Right ventricle myocardium inferior (tissue), 1 donor: ENCODE data around the gene ATOH7. TPM values are rescaled to one million over a fixed set of nuclear protein-coding genes. Genes with fewer than 3 reads are reported as not detected.
A peak's percentile ranks its signal among the peaks of the same experiment; 100 is the strongest.
"Not testable (repeated sequence)": the region's sequence is repeated elsewhere in the genome, so short reads cannot be mapped to it uniquely, and the experiment has no call there.

ENCODE experiments used
- ATAC-seq: fragments of 200-7000 bp; cut with Tn5 transposase; one replicate; pipeline ENCODE4 v1.9.1; 2020; ENCODE audit warnings: mild to moderate bottlenecking, moderate library complexity
- DNase-seq: peaks from one replicate; pipeline ENCODE4 v3.0.0; 2021; ENCODE audit errors: missing footprints
- intact Hi-C: fragments of 100-400 bp; cut with DNase I; formaldehyde crosslinking; loops from one replicate; pipeline ENCODE4 v1.11.0; 2022
- long read RNA-seq: library from polyadenylated mRNA; unstranded; transcript quantifications from one replicate; pipeline ENCODE4 v2.0.0, GENCODE V29; 2021
- total RNA-seq: library from RNA; stranded (reverse); fragmentation: NEBNext Ultra II Directional; extraction: Animal tissue kit (Norgen Biotek cat#: 25700); gene quantifications from one replicate; pipeline ENCODE4 v1.2.1, GENCODE V29; 2021
- donor health status: DM: no; HTN: yes; CAD: no; lungs with severe emphysema.

The ATOH7 gene
- not detected for total RNA-seq
- long read RNA-seq = 0 reads

DNA sequence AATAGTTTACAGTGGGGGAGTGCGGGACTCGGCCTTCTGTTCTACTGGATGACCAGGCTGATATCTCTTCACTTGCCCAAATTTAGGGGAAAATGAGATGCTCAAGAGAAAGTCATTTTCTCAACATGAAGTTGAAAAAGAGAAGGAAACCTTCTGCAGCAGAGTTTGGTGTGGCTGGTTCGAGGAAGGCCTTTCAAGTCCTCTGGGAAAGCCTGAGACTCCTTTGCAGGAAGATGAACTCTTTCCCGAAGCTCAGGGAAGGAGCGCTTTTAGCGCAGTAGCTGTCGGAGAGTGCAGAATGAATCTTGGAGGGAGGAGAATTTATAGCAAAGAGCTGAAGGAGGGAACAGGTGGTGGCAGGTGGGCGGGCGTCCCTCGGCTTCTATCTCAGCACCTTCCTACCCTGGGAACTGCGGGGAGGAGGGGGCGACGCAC is at the start of gene ATOH7:
TSS of gene ATOH7 (minus strand) at position 297 of the 435 bp plus-strand sequence. CDS start 436 bp downstream, outside the sequence.
- intact Hi-C loops = no loop called here
- ATAC-seq = no peak
- no peak for DNase-seq

DNA sequence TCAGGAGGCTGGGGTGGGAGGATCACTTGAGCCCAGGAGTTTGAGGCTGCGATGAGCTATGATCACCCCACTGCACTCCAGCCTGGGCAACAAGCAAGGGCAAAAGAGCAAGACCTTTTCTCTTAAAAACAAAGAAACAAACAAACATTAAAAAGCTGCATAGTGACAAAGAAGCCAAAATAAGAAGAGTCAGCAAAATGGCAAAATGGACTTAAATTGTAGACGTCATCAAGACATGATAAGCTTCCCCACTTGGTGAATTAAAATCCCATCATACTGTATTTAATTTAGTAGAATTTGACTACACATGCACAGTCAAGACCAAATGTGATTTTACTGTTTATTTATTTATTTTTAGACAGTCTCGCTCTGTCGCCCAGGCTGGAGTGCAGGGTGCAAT is 48.8 kb upstream of the ATOH7 start:
- intact Hi-C loops = no loop called here
- ATAC-seq = no peak
- no peak for DNase-seq

DNA sequence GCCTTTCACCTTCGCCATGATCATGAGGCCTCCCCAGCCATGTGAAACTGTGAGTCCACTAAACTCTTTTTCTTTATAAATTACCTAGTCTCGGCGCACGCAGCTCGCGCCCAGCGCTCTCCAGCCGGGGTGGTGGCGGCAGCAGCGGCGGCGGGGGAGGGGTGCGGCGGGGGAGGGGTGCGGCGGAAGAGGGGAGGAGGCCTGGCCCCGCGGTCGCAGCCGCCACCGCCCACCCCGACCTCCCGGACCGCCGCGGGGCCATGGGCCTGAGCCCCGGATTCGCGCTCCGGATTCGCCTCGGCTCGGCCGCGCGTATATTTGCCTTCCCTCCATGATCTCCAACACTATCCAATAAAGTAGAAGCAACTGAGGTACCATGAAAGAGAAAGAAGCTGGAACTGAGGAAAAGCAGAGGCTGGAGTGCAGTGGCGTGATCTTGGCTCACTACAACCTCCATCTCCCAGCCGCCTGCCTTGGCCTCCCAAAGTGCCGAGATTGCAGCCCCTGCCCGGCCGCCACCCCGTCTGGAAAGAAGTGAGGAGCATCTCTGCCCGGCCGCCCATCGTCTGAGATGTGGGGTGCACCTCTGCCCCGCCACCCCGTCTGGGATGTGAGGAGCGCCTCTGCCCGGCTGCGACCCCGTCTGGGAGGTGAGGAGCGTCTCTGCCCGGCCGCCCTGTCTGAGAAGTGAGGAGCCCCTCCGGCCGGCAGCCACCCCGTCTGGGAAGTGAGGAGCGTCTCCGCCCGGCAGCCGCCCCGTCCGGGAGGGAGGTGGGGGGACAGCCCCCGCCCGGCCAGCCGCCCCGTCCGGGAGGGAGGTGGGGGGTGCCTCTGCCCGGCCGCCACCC is 47.2 kb upstream of the ATOH7 start:
- ATAC-seq, DNase-seq, intact Hi-C loops: not testable (repeated sequence)

DNA sequence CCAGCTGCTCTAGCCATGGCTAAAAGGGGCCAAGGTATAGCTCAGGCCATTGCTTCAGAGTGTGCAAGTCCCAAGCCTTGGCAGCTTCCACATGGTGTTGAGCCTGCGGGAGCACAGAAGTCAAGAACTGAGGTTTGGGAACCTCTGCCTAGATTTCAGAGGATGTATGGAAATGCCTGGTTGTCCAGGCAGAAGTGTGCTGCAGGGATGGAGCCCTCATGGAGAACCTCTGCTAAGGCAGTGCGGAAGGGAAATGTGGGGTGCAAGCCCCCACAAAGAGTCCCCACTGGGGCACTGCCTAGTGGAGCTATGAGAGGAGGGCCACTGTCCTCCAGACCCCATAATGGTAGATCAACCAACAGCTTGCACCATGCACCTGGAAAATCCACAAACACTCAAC is 45.9 kb upstream of the ATOH7 start:
- DNase-seq, intact Hi-C loops, ATAC-seq: not testable (repeated sequence)

DNA sequence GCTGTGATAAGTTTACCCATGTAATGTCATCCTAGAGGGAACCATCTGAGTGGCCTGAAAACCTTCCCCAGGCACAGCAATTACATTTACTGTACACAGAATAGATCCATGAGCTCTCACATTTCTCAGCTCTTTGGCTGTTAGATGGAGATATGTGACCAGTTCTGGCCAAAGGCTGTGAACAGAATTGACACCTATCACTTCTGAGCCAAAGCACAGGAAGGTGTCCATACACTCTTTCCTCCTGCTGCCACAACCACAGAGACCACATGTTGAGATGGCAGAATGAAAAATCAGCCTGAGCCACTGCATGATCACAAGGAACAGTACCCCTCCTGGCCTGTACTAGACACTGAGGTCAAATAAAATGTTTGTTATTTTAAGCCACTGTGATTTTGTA is 44.3 kb upstream of the ATOH7 start:
- no peak for ATAC-seq
- no peak for DNase-seq
- intact Hi-C loops = no loop called here

DNA sequence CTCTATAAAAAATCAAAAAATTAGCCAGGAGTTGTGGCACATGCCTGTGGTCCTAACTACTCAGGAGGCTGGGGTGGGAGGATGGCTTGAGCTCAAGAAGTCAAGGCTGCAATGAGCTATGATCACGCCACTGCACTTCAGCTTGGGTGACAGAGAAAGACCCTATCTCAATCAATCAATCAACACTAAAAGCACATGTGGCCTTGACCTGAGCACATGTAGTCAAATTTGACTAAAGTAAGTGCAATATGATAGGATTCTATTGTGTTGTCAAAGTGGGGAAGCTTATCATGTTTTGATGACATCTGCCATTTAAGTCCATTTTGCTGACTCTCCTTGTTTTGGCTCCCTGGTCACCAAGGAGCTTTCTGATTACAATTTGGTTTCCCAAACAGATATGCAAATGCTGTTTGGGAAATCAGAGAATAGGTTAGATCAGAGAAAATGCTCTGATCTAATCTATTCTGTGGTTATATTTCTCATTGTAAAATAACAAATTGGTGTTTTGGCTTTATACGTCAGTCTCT is 43.8 kb upstream of the ATOH7 start:
- intact Hi-C loops = no loop called here
- ATAC-seq (no peak), DNase-seq (no peak)

DNA sequence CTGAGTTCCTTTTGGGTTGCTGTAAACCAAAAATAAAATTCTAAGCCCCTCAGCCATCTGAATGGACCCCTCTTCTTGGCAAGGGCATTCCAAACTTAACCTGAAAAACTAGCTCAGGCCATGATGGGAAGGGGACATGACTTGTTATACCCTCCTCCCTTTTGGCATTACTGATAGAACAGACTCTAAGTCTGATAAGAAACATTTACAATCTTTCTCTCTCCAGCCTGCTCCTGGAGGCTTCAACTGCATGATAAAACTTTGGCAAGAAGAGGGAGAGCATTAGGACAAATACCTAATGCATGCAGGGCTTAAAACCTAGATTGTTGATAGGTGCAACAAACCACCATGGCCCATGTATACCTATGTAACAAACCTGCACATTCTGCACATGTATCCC is 40.9 kb upstream of the ATOH7 start:
- DNase-seq (no peak), ATAC-seq (no peak)
- intact Hi-C loops = no loop called here

DNA sequence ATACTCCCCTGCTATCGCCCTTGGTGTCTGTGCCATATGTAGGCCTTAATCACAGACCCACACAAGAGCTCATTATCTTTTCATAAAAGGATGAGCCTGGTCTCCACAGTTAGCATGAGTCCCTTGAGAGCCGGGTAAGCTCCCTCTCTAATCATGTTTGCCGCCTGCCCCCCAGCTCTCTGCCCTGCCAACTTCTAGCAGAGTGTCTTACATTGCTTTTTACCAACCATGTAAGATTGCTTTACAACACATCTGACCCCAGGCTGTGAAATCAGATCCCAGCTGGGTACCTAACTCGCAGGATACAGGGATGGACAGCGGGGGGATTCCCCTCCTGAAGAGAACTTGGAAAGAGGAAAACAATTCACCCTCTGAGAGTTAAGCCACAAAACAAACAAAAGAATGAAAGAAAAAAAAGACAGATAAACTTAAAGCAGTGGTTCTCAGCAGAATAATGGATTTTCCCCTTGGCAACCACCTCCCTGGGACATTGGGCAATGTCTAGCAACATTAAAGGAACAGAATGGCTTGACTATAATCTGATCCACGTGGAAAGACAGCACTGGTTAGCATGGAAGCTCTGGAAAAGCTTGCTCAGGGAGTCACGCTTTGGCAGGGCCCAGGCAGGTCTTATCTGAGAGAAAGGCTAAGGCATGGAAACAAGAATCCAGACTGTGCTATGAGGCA is 39.4 kb upstream of the ATOH7 start:
- ATAC-seq = no peak
- intact Hi-C loops = no loop called here

DNA sequence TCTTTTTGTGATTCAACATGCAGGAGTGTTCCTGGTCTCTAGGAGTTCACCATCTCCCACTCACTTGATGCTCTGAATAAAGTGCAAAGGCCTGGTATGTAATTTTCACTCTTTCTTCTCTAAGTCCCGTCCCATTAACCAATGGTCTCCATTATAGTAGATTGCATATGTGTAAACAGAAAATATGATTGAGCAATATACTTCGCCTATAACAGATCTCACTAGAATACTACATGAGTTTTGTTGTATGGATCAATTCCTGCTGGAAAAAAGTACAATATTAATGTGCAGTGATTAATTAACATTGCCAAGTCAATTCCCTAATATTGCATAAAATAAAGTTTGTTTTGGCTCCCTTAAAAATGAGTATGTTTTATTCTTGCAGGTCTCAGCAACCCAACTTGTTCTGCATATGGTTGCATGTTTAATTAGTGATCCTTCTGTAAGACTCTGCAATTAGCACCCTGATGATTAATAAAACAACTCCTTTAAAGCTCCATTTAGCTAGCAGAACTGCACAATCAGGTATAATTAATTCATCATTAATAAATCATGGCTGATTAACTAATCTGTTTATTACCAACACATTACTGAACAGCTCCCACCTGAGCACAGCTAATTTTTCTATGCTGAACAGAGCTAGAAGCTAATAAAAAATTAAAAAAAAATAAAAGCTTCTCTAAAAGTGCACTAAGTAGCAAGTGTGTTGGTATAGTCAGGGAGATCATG is 37.8 kb upstream of the ATOH7 start:
- intact Hi-C loops = no loop called here
- ATAC-seq (no peak), DNase-seq (no peak)

More for the DNA sequence above, 39.4 kb upstream of the ATOH7 start:
- no peak for DNase-seq

DNA sequence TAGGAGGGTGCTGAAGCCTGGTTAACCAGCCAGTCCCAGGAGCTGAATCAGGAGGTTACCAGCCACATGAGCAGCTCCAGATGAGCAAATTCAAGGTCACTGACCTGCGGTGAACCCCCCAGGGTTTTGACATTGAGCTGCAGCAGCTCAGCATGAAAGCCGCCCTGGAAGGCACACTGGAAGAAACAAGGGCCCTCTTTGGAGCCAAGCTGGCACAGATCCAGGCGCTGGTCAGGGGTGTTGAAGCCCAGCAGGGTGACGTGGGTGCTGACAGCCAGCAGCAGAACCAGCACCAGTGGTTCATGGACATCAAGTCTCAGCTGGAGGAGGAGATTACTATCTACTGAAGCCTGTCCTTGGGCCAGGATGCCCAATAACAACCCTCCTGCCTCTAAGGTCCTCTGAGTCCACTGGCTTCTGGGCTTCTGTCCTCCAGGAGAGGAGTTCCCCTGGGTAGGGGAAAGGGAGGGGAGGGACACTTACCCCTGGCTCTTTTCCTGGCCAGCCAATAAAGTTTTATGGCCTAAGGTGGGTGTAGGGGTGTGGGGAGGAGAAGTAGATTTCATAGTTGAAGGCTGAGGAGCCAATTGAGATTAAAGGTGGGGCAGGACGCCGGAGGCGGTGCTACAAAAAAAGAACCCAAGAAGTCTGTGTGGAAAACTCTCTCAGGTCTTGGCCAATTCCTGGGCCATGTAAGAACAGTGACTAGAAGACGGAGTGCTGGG is 29.4 kb upstream of the ATOH7 start:
- intact Hi-C loops = no loop called here
- ATAC-seq = peak; percentile 79
- DNase-seq = peak; percentile 74

DNA sequence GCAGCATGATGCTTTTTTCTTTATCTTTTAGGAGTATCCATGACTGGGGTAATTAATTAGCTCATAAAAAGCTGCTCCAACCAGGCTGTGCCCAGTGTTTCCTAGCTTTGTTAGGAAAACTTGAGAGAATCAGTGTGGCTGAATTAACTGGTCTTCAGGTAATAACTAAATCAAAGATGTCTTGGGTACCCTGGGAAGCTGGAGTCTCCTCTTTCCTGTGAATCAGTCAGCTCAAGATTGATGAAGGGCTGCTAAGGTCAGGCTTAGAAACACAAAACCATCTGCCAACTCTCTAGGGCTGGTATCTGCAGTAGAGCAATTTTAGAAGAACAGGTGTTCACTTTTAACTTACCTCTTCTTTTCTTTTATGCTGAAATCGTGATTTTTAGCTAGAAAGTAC is 21.4 kb upstream of the ATOH7 start:
- intact Hi-C loops = no loop called here
- DNase-seq = no peak
- no peak for ATAC-seq

DNA sequence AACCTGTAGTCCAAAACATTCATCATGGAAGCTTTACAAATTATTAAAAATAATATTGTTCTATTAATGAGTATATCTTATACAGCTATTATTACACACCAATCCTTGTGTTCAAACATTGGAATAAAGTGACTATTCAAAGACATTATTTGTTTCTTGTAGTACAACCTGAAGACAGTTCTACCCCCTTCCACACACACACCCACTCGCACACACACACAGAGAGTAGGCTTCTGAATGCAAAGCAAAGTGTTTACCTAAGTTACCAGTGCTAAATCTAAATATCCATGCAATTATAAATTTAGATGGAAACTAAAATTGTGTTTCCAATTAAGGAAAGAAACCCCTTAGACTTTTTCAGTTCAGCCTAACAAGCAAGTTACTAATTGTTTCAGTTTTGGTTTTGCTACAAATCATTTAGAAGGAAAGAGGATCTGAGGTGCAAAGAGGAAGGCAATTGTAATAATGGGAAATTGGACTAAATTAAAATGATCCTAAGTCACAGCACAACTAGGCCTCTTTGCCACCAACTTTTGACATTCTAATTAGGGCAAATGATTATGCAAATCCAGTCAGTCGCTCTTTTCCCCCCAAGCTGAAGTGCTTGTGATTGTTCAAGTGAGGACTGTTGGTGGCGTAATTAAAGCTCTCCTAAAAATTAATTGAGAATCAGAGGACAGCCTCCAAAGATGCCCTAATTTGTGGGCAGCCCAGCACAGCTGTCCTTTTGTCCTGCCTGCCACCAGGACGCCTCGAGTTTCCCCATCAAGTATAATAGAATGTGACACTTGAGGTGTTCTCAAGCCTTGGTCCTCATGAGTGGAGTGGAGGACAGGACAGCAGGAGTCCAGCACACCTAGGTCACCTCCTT is 19.9 kb upstream of the ATOH7 start:
- ATAC-seq (no peak), DNase-seq (no peak)
- intact Hi-C loops = no loop called here

DNA sequence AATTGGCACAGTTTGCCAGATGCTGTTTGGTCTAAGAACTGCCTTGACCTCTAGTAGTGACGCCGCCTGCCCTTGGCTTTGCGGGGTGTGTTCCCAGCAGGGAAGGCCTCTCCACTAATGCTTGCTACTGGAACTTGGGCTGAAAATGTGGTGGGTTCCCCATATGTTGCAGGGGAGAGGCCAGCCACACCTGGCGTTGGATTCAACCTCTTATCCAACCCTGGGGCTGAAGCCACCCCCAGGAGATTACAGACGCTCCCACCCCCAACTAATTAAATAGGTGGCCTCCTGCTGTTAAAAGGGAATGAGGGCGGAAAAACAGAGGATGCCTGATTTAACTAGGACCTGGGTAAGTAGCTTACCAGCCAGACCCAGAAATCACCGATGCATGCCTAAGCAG is 19.2 kb upstream of the ATOH7 start:
- intact Hi-C loops = no loop called here
- DNase-seq = no peak
- no peak for ATAC-seq

DNA sequence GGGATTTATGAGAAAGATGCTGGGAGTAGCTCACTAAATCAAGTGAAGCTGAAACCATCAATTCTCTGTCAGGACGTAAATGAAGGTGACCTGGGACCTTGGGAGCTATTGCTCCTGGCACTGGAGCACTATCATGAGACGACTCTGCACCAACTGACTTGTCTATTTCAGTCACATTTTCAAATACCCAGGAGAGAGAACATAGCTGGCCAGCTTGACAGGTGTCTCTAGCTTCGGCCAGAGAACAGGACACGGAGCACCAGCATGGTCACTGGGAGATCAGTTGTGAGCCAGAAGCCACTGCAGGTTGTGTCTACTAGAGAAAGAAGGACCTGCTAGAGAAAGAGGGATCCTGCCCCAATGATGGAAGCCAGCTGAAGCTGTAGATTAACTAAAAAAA is 17.4 kb upstream of the ATOH7 start:
- ATAC-seq (no peak), DNase-seq (no peak)
- intact Hi-C loops = no loop called here

DNA sequence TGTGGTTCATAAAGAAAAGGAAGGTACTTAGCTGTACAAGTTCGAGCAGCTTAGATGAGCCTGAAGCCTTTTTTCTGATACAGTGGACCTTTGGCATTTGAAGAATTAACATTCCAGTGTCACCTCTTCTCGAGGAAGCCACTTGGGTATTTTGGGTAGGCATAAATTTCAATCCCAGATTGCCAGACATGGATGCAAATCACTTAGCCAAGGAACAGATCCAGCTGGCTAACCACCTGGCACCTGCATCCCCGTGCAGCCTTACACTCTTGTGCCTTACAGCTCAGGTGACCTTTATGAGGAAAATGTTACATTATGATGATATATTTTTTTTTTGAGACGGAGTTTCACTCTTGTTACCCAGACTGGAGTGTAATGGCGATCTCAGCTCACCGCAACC is 16.0 kb upstream of the ATOH7 start:
- DNase-seq (no peak), ATAC-seq (no peak)
- intact Hi-C loops = no loop called here

DNA sequence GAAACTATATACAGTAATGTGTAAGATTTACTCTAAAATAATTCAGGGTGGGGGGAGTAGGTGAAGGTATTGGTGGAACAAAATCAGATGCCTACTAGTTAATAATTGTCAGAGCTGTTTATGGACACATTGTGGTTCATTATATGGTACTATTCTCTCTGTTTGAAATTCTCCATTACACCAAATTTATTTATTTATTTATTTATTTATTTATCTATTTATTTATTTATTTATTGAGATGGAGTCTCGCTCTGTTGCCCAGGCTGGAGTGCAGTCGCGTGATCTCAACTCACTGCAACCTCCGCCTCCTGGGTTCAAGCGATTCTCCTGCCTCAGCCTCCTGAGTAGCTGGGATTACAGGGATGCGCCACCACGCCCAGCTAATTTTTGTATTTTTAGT is 14.5 kb upstream of the ATOH7 start:
- intact Hi-C loops, DNase-seq, ATAC-seq: not testable (repeated sequence)

DNA sequence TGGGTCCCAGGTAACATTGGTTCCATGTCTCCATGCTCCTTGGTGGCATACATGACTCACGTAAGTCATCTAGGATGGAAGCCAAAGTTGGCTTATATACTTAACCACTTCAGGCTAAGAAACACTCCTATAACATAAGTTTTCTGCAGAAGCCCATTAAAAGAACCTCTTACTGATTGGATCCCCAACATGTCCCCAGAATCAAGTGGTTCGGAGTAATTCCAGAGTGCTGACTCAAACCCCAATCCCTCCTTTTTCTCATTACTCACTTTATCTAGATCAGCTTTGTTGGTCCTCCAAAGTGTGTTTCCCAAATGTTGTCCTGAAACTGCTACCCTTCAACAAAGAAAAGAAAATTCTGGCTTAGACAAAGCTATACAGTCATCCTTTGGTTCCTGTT is 10.1 kb upstream of the ATOH7 start:
- ATAC-seq (no peak), DNase-seq (no peak)
- intact Hi-C loops = no loop called here
